ENCODE results near the gene NCKAP5L. TPM values are rescaled to one million over a fixed set of nuclear protein-coding genes. Genes with fewer than 3 reads are reported as not detected.
A peak's percentile ranks its signal among the peaks of the same experiment; 100 is the strongest.

NCKAP5L gene
- total RNA-seq, 6 donors from 2014 or later, result 21.1 to 58.9 (median 30.8) TPM

DNA sequence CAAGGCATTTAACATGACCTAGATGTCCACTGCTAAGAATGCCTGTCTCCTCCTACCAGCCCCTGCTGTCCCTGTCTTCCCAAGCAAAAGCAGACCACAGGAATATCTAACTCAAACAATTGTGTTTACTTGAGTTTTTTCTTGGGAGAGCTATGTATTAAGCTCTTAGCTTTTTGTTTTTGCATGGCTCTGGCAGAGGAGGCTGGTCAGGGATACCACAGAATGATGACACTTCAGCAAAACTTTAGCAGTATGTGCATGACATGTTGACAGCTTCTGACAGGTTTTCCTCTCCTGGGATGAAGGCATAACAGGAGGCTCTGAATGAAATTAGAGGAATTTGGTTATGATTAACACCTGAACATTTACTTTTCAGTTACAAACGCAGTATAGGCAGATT, 79.9 kb downstream of the NCKAP5L start:
- Histone ChIP-seq H3K36me3 (peaks cover 0 to 29% (median 6%) of the 10 kb centered on the region in 4 donors), H3K9me3 (no peaks in the 10 kb centered on the region), H3K4me1 (peaks cover 78 to 95% (median 91%) of the 10 kb centered on the region in 4 donors), H3K27me3 (no peaks in the 10 kb centered on the region), H3K4me3 (no peak overlapping the region), H3K27ac (peak overlapping the region in 2 of 4 donors; percentile 14 to 32)
- TF ChIP-seq POLR2AphosphoS5 (IDR thresholded peaks at IDR 0.05), result no peak
- no peak for TF ChIP-seq POLR2A (IDR thresholded peaks at IDR 0.05)
- TF ChIP-seq EP300 (IDR thresholded peaks at IDR 0.05), result no peak
- TF ChIP-seq, protein P1, sequence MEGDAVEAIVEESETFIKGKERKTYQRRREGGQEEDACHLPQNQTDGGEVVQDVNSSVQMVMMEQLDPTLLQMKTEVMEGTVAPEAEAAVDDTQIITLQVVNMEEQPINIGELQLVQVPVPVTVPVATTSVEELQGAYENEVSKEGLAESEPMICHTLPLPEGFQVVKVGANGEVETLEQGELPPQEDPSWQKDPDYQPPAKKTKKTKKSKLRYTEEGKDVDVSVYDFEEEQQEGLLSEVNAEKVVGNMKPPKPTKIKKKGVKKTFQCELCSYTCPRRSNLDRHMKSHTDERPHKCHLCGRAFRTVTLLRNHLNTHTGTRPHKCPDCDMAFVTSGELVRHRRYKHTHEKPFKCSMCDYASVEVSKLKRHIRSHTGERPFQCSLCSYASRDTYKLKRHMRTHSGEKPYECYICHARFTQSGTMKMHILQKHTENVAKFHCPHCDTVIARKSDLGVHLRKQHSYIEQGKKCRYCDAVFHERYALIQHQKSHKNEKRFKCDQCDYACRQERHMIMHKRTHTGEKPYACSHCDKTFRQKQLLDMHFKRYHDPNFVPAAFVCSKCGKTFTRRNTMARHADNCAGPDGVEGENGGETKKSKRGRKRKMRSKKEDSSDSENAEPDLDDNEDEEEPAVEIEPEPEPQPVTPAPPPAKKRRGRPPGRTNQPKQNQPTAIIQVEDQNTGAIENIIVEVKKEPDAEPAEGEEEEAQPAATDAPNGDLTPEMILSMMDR (IDR thresholded peaks at IDR 0.05), result no peak
- 57 to 60% methylated on average over 1 of the region's 1 CpG for WGBS, 2 donors
- DNase-seq (no peak), ATAC-seq (ENCODE audit: low FRiP score in 2 of 2) (no peak)

DNA sequence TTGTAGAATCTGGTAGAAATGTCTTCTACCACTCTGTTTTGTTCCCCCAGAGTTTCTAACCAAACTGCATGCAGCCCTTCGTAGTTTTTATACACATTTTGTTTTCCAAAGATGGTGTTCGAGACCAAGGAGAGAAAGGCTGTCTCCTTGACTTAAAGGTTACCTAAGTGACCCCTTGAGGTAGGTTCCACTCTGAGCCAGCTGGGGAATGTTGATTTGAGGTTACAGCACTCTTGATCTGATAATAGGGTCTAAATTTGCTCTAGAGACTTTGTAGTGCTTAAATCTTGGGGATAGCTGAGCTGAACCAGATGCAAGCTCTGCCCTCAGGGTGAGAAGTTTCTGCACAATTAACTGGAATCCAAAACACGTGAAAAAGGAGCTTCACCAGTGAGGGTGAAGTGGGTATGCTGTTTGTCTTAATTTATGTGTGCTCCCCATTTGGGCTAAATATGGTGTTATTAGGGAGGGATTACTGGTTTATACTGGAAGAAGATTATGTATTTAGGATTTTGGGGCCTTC, 83.8 kb downstream of the NCKAP5L start:
- DNase-seq (no peak), ATAC-seq (ENCODE audit: low FRiP score in 2 of 2) (no peak)
- no peak overlapping the region for H3K4me3 ChIP-seq
- peaks cover 0 to 16% (median 0%) of the 10 kb centered on the region in 4 donors for H3K36me3 ChIP-seq
- H3K27me3 ChIP-seq, result no peaks in the 10 kb centered on the region
- WGBS, 2 donors, result 57 to 68% methylated on average over 3 of the region's 3 CpGs
- no peaks in the 10 kb centered on the region for H3K9me3 ChIP-seq
- peak overlapping the region in 2 of 4 donors; percentile 98 to 99 for H3K27ac ChIP-seq
- TF ChIP-seq EP300 (IDR thresholded peaks at IDR 0.05), result no peak
- TF ChIP-seq POLR2AphosphoS5 (IDR thresholded peaks at IDR 0.05), result no peak
- TF ChIP-seq POLR2A (IDR thresholded peaks at IDR 0.05), result no peak
- TF ChIP-seq, protein P1 (IDR thresholded peaks at IDR 0.05), result no peak
- peaks cover 63 to 80% (median 68%) of the 10 kb centered on the region in 4 donors for H3K4me1 ChIP-seq

DNA sequence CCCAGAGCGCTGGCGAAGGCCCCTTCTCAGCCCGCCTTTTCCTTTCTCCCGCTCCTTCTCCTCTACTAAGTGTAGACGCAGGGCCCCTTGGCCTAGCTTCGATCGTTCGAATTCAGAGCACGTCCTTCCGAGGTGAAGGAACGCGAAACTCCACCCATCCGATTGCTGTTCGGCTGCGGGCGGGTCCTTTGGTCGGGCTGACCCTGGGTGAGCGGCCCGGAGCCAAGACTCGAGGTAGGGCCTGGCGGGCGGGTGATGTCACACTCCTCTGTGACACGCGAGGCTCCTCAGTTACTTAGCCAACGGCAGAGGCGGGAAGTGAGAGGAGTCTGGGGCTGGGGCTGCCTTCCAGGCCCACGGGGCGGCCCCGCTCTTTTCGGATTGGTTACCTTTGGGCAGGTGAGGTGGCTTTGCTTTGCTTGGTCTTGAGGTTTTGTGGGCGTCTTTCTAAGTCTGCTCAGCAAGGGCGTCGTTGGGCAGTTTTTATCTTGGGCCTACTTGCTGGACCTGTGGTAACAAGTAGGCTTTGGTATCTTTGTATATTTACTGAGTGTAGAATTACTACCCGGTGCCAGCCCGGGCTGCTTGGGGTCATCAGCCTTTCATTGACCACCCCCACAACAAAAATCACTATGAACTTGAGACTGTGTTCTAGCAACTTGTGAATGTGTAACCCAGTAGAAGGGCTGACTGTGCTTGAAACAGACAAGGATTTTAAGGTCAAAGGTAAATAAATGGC, 86.2 kb downstream of the NCKAP5L start:
- no peaks in the 10 kb centered on the region for H3K27me3 ChIP-seq
- H3K4me3 ChIP-seq, result peak overlapping the region; percentile 58 to 81 (median 68)
- TF ChIP-seq EP300 (IDR thresholded peaks at IDR 0.05) (peak in 1 of 4 donors; percentile 5), POLR2A (IDR thresholded peaks at IDR 0.05) (no peak), POLR2AphosphoS5 (IDR thresholded peaks at IDR 0.05) (peak; percentile 31 to 82)
- no peaks in the 10 kb centered on the region for H3K9me3 ChIP-seq
- DNase-seq (peak; percentile 92 to 97), ATAC-seq (ENCODE audit: low FRiP score in 2 of 2) (peak; percentile 92 to 94)
- 0% methylated on average over 18 to 28 of the region's 35 CpGs for WGBS, 2 donors
- peak overlapping the region; percentile 95 to 99 (median 98) for H3K27ac ChIP-seq
- H3K4me1 ChIP-seq, result peaks cover 43 to 57% (median 46%) of the 10 kb centered on the region in 4 donors
- H3K36me3 ChIP-seq, result peaks cover 0 to 5% (median 0%) of the 10 kb centered on the region in 4 donors

Small RNAs within 50 kb of the gene (small RNA-seq; reads per million reads assigned to genes)
- gene LSM6P2, result 0 reads per million in 4 donors

Other genes starting within 250 kb of the NCKAP5L start
- gene FAM186B, start 222.8 kb downstream of the NCKAP5L start, total RNA-seq, result 1 to 10 TPM in 2 of 6 donors, under 1 TPM in 4; 0.20 to 3.1 (median 0.73) TPM
- 10 to 100 TPM; 10.8 to 63.9 (median 16.9) TPM for gene PRPF40B, start 204.9 kb downstream of the NCKAP5L start, total RNA-seq
- gene FMNL3, start 121.0 kb downstream of the NCKAP5L start, total RNA-seq, result 10 to 100 TPM; 13.0 to 46.7 (median 29.4) TPM
- 100 to 1,000 TPM; 185 to 831 (median 594) TPM for gene TMBIM6, start 86.9 kb downstream of the NCKAP5L start, total RNA-seq
- gene BCDIN3D, start 14.7 kb upstream of the NCKAP5L start, total RNA-seq, result 1 to 10 TPM in 5 of 6 donors, under 1 TPM in 1; 0.44 to 4.9 (median 4.2) TPM
- gene FAIM2, start 75.5 kb upstream of the NCKAP5L start, total RNA-seq, result 1 to 10 TPM in 1 of 6 donors, under 1 TPM in 3, not detected in 2; 0.30 to 2.0 (median 0.64) TPM
- under 1 TPM in 1 of 6 donors, not detected in 5; 0.15 TPM for gene AQP2, start 122.3 kb upstream of the NCKAP5L start, total RNA-seq
- gene AQP5, start 133.5 kb upstream of the NCKAP5L start, total RNA-seq, result 10 to 100 TPM in 5 of 6 donors, 1 to 10 TPM in 1; 7.3 to 36.6 (median 18.1) TPM
- gene AQP6, start 144.5 kb upstream of the NCKAP5L start, total RNA-seq, result under 1 TPM in 4 of 6 donors, not detected in 2; 0.06 to 0.39 (median 0.24) TPM
- gene RACGAP1, start 197.1 kb upstream of the NCKAP5L start, total RNA-seq, result 10 to 100 TPM; 10.3 to 22.4 (median 18.4) TPM
- 1 to 10 TPM in 2 of 6 donors, under 1 TPM in 2, not detected in 2; 0.15 to 2.7 (median 1.1) TPM for gene ASIC1, start 229.2 kb upstream of the NCKAP5L start, total RNA-seq